CD4-positive, alpha-beta T cell treated with Interleukin-6 at 100 ng/mL for 8 hours (primary cell): Measurements from ENCODE around the gene NOD1.
"Not testable (repeated sequence)": the region's sequence is repeated elsewhere in the genome, so short reads cannot be mapped to it uniquely, and the experiment has no call there.

Source experiments
- DNase-seq: peaks from one replicate; pipeline ENCODE4 v3.0.0-alpha.2; 2020; ENCODE audit warnings: mixed read lengths, low spot score

The NOD1 gene

DNA sequence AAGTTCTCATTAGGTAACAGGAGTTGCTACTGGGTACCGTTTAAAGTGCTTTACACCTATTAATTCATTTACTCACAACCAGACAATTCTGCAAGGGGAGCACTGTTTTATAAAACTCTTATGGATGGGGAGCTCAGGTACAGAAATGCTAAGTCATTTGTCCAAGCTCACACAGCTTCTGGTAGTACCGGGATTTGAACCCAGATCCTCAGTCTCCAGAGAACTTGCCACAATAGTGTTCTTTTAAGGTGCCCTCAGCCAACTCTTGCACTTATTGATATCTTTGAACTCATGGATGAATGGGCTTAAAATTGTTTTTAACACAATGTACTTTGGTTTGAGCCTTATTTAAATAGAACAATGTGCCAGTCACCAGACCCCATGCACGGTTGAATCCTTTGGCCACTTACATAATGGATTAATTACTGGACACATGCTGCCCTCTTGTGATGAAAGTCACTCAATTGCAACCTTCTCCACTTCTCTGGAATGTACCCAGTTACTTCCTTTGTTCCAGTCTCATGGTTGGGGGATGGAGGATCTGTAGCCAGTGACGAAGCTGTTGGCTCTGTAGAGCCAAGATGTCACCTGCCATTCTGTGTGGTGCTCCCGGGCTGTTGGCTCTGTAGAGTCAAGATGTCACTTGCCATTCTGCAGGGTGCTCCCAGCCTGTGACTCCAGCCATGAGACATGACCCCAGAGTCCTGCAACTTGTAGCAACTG, 65.6 kb downstream of the NOD1 start:
- DNase-seq, result peak; percentile 35

DNA sequence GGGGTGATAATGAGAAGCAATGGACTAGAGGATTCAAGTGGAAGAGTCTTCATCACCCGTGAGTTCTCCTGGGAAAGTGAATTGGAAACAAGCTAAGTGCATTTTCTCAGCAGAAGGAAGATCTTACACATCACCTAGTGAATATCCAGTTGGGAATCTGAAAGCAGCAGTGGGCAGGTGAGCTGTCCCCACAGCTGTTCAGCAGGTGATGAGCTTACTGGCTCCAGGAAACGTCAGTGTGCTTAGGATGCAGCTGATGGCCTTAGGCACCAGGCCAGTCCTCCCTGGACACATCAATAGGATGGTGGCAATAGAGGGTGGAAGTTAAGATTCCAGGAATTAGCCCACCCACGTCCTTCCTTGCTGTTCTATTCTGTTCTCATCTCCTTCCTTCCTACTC, 66.7 kb downstream of the NOD1 start:
- DNase-seq, result no peak

DNA sequence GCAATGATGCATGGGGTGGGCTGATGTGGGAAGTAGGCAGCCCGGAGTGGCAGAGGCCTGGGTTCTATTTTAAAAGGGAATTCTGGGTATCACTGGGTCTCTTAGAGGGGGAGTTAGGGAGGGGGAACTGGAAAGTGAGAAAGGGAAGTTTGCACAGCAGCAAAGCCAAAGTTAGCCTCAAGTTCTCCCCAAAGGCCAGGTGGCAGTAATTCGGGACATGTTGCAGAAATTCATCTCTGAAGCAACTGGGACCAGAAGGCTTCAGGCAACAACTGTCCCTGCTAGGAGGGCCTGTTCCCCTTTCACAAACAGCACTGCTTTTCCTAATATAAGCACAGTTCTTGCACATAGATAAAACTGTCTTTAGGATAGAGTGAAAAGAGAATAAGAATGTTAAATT, 67.4 kb downstream of the NOD1 start:
- DNase-seq, result no peak

- no peak for DNase-seq
Observed at GRCh38 chr7:30406664-30407425, 71.7 kb downstream of the NOD1 start.

DNA sequence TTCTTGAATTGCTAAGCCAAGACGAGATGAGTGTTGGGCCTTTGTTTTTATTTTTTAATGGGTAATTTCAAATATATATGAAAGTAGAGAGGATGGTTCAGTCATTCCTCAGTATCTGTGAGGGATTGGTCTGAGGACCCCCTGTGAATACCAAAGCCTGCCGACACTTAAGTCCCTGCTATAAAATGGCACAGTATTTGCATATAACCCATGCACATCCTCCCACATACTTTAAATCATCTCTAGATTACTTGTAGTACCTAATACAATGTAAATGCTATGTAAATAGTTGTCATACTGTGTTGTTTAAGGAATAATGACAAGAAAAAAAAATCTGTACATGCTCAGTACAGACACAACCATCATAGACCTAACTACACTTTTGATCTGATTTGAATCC, 73.4 kb downstream of the NOD1 start:
- DNase-seq, result no peak

DNA sequence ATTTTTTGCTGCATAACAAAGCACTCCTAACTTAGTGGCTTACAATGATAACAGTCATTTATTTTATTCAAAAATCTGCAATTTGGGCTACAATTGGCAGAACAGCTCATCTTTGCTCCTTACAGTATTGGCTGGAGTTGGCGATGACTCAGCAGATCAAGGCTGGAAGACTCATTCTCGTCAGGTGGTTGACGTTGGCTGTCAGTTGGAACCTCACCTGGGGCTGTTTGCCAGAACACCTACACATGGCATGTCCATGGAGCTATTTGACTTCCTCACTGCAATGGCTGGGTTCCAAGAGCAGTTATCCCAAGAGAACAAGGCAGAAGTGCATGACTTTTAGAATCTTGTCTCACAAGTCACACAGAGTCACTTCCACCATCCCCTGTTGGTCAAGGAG, 75.1 kb downstream of the NOD1 start:
- no peak for DNase-seq

DNA sequence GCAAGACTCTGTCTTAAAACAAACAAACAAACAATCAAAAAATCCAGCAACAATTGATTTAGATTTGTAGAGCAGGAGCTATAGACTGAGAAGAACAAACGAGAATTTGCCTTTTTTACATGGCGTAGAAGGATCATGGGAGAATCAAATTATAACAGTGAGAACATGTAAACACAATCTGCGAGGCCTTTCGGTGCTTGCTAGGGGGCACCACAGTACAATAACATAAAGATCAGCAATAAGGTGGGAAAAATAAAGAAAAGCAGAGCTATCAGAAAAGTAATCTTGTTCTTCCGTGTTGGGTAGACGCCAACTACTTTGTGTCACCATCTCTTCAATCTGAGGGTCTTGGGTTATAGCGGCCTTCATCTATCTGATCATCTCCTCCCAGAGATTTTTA, 82.2 kb downstream of the NOD1 start:
- no peak for DNase-seq

DNA sequence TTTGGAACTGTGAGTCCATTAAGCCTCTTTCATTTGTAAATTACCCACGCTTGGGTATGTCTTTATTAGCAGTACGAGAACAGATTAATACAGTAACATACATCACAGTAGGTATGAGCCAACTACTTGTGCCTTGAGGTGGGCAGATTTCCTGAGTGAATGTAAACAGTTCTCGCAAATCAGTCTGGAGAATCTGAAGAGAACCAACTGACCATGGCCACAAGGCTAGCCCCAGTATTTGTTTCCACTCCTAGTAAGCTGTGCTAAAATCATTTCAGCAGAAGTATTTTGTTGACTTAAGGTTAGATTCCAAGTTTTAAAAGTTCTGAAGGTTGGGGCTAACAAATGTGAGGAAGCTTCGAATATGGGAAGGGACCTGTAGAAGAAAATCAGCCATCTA, 82.9 kb downstream of the NOD1 start:
- no peak for DNase-seq

DNA sequence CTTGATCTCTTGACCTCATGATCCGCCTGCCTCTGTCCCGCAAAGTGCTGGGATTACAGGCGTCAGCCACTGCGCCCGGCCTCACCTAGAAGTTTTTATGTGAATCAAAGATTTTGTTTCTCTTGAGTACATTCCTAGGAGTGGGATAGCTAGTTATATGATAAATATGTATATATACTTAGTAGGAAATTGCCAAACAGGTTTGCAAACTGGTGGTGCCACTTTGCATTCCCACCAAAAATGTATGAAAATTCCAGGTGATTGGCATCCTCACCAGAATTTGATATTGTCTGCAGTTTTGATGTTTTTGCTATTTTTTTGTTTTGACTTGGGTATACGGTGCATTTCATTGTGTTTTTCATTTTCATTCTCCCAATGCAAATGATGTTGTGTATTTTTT, 86.8 kb downstream of the NOD1 start:
- no peak for DNase-seq

- DNase-seq, result no peak
Observed at GRCh38 chr7:30390736-30391636, 87.6 kb downstream of the NOD1 start.

- no peak for DNase-seq
Observed at GRCh38 chr7:30389791-30390190, 88.8 kb downstream of the NOD1 start.

DNA sequence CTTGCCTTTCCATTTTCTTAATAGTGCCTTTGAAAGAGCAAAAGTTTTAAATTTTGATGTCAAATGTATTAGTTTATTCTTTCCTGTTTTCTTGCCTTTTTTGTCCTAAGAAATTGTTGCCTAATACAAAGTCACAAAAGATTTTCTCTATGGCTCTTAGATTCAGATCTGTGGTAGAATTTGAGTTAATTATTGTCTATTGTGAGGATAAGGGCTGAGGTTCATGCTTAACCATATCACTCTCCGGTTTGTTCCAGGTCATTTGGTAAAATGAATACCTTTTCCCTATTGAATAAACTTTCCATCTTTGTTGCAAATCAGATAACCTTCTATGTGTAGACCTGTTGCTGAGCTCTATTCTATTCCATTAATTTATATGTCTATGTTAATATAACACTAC, 96.0 kb downstream of the NOD1 start:
- DNase-seq, result no peak

DNA sequence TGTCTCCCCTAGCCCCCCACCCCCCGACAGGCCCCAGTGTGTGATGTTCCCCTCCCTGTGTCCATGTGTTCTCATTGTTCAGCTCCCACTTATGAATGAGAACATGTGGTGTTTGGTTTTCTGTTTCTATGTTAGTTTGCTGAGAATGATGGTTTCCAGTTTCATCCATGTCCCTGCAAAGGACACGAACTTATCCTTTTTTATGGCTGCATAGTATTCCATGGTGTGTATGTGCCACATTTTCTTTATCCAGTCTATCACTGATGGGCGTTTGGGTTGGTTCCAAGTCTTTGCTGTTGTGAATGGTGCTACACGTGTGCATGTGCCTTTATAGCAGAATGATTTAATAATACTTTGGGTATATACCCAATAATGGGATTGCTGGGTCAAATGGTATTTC, 97.8 kb downstream of the NOD1 start:
- DNase-seq, result not testable (repeated sequence)

DNA sequence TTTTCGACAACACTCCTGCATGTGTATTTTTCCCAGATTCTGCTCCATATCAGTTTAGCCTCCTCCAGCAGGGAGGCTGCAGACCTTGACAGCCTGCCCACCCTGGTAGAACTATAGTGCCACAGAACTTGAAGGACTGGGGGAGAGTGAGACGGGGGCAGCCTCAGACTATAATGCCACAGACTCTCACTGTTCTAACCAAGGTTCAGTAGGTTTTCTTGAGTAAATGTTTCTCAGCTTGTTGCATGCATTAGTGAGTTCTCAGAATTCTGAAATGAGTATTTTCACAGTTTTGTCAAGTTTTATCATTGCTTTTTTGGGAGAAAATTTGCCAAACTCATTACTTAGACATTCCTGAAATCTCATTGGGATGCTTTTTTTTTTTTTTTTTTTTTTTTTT, 98.3 kb downstream of the NOD1 start:
- DNase-seq, result no peak

- DNase-seq, result no peak
Observed at GRCh38 chr7:30379741-30380140, 98.8 kb downstream of the NOD1 start.

DNA sequence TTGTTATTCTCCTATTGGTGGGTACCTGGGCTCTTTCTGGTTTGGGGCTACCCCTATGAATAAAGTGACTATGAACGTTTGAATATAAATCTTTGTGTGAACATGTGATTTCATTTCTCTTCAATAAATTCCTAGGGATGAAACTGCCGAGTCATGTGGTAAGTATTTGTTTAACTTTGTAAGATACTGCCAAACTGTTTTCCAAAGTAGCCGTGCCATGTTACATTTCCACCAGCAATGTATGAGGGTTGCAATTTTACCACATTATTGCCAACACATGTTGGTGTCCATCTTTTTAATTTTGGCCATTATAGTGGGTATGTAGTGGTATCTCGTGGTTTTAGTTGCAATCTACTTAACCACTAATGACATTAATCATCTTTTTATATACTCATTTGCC, 99.5 kb downstream of the NOD1 start:
- no peak for DNase-seq

DNA sequence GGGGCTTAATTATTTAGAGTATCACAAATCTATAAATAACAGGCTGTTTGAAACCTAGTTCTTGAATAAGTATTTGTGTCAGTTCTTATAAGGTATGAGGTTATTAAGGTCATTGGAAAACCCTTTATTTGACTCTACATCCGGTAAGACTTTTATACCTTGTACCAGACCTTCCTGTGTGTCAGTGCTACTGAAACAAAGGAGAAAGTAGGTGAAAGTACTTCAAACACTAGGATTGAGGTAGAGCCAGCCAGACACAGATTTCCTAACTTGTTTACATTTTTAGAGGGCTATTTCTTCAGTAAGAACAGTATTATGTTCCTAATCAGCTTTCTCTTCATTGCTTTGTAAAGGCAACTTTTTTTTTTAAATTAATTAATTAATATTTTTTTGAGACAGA, 100.3 kb downstream of the NOD1 start:
- no peak for DNase-seq
